IMR-90 (cell line): Measurements from ENCODE around the gene GPT2. TPM values are rescaled to one million over a fixed set of nuclear protein-coding genes. Genes with fewer than 3 reads are reported as not detected.

Experiments used
- ATAC-seq: fragments of 200-7000 bp; cut with Tn5 transposase; 2 replicates; pipeline ENCODE4 v1.9.1; 2020; ENCODE audit warnings: low read depth, mild to moderate bottlenecking, moderate library complexity
- BruUV-seq: library from RNA; stranded (reverse); fragments of 400-500 nt; replicated peaks from 2 replicates; lab custom pipeline; 2021; lab: Mats Ljungman, UMichigan
- CTCF ChIA-PET: fragments of 300-600 bp; formaldehyde crosslinking; extraction: SDS; loops from one replicate; lab custom pipeline; 2021; ENCODE audit warnings: antibody characterized with exemption; lab: Yijun Ruan, JAX
- POLR2A ChIA-PET: fragments of 300-600 bp; sonication (Branson Sonifier 250); formaldehyde crosslinking; loops from one replicate; lab custom pipeline; 2022; ENCODE audit warnings: antibody characterized with exemption; ENCODE audit not compliant: unreplicated experiment; lab: Charles Lee
- DNase-seq: peaks from one replicate; pipeline ENCODE4 v3.0.0; 2013
- H2AFZ ChIP-seq: replicated peaks from 2 replicates; pipeline ENCODE3; 2013; ENCODE audit warnings: low read length, mild to moderate bottlenecking; ENCODE audit not compliant: poor library complexity
- H2AK5ac ChIP-seq: 2 replicates; pipeline ENCODE4 v1.6.1; 2013; ENCODE audit warnings: low read depth, low read length, inconsistent platforms
- H2AK9ac ChIP-seq: replicated peaks from 2 replicates; pipeline ENCODE3; 2013; ENCODE audit warnings: mild to moderate bottlenecking, low read depth, low read length, moderate library complexity; ENCODE audit not compliant: poor library complexity
- H2BK120ac ChIP-seq: 2 replicates; pipeline ENCODE4 v1.6.1; 2013; ENCODE audit warnings: low read depth, low read length, inconsistent platforms
- H2BK15ac ChIP-seq: 3 replicates; pipeline ENCODE4 v1.6.1; 2013; ENCODE audit warnings: low read depth, low read length, inconsistent platforms
- H2BK20ac ChIP-seq: 2 replicates; pipeline ENCODE4 v1.6.1; 2013; ENCODE audit warnings: low read depth, mild to moderate bottlenecking, inconsistent platforms, low read length, moderate library complexity
- H2BK5ac ChIP-seq: 2 replicates; pipeline ENCODE4 v1.6.1; 2013; ENCODE audit warnings: mild to moderate bottlenecking, low read depth, low read length, inconsistent platforms; ENCODE audit not compliant: poor library complexity, severe bottlenecking
- H3K14ac ChIP-seq: replicated peaks from 2 replicates; pipeline ENCODE4 v1.6.1; 2013; ENCODE audit warnings: low read depth, low read length, inconsistent platforms
- H3K18ac ChIP-seq: 2 replicates; pipeline ENCODE4 v1.6.1; 2013; ENCODE audit warnings: low read depth, low read length, control low read depth
- H3K23ac ChIP-seq: 2 replicates; pipeline ENCODE4 v1.6.1; 2013; ENCODE audit warnings: low read depth, low read length, inconsistent platforms
- H3K27ac ChIP-seq: 2 replicates; pipeline ENCODE4 v1.5.1; 2013; ENCODE audit warnings: mild to moderate bottlenecking, control low read depth, low read length; ENCODE audit not compliant: insufficient read depth
- H3K27me3 ChIP-seq: 2 replicates; pipeline ENCODE4 v1.6.1; 2013; ENCODE audit warnings: low read length; ENCODE audit not compliant: control insufficient read depth, insufficient read depth
- H3K36me3 ChIP-seq: 2 replicates; pipeline ENCODE4 v1.6.1; 2013; ENCODE audit warnings: low read length, mixed read lengths; ENCODE audit not compliant: control insufficient read depth, insufficient read depth
- H3K4ac ChIP-seq: 2 replicates; pipeline ENCODE4 v1.6.1; 2013; ENCODE audit warnings: low read depth, low read length, inconsistent platforms
- H3K4me1 ChIP-seq: 2 replicates; pipeline ENCODE4 v1.6.1; 2013; ENCODE audit warnings: low read length, mixed read lengths; ENCODE audit not compliant: control insufficient read depth, insufficient read depth
- H3K4me2 ChIP-seq: 2 replicates; pipeline ENCODE4 v1.6.1; 2013; ENCODE audit warnings: low read depth, mild to moderate bottlenecking, control low read depth, low read length, moderate library complexity
- H3K4me3 ChIP-seq: 2 replicates; pipeline ENCODE4 v1.5.1; 2013; ENCODE audit warnings: low read depth, mild to moderate bottlenecking, control low read depth, low read length, moderate library complexity; ENCODE audit not compliant: insufficient read depth
- H3K56ac ChIP-seq: 2 replicates; pipeline ENCODE4 v1.6.1; 2013; ENCODE audit warnings: low read length, inconsistent platforms; ENCODE audit not compliant: insufficient read depth; ENCODE audit errors: extremely low read depth
- H3K79me1 ChIP-seq, 2 experiments: 2 replicates each; pipeline ENCODE4 v1.6.1; 2013; ENCODE audit warnings: low read length in 2 of 2, inconsistent platforms in 1 of 2, low read depth in 1 of 2
- H3K9ac ChIP-seq: 2 replicates; pipeline ENCODE4 v1.6.1; 2013; ENCODE audit warnings: low read depth, low read length, control low read depth
- H3K9me1 ChIP-seq: 2 replicates; pipeline ENCODE4 v1.6.1; 2013; ENCODE audit warnings: low read length, inconsistent platforms; ENCODE audit not compliant: insufficient read depth
- H3K9me3 ChIP-seq: 2 replicates; pipeline ENCODE4 v1.6.1; 2013; ENCODE audit warnings: low read length; ENCODE audit not compliant: control insufficient read depth, insufficient read depth
- H4K20me1 ChIP-seq: 2 replicates; pipeline ENCODE4 v1.6.1; 2013; ENCODE audit warnings: low read length, inconsistent platforms; ENCODE audit not compliant: insufficient read depth
- H4K5ac ChIP-seq: 2 replicates; pipeline ENCODE4 v1.6.1; 2013; ENCODE audit warnings: mild to moderate bottlenecking, low read depth, low read length, control low read depth
- H4K8ac ChIP-seq, 2 experiments: 2 replicates each; pipeline ENCODE4 v1.6.1; 2013; ENCODE audit warnings: low read depth in 2 of 2, low read length in 2 of 2, control low read depth in 1 of 2, inconsistent platforms in 1 of 2
- H4K91ac ChIP-seq: 2 replicates; pipeline ENCODE4 v1.6.1; 2013; ENCODE audit warnings: low read depth, low read length, inconsistent platforms; ENCODE audit not compliant: insufficient read depth
- FOS ChIP-seq: fragments of 150-350 bp; IDR thresholded peaks from 2 replicates; pipeline ENCODE4 v1.6.1; 2016; ENCODE audit warnings: low read depth, low read length
- MAFK ChIP-seq: IDR thresholded peaks from 2 replicates; pipeline ENCODE4 v1.6.1; 2012; ENCODE audit warnings: low read depth, low read length, improper control_type of control experiment
- MAZ ChIP-seq: IDR thresholded peaks from 2 replicates; pipeline ENCODE4 v1.6.1; 2012; ENCODE audit warnings: low read depth, mild to moderate bottlenecking, low read length, improper control_type of control experiment, moderate library complexity, borderline replicate concordance
- NFE2L2 ChIP-seq: fragments of 150-350 bp; IDR thresholded peaks from 2 replicates; pipeline ENCODE4 v1.6.1; 2016; ENCODE audit warnings: low read depth, mild to moderate bottlenecking, low read length
- POLR2A ChIP-seq: IDR thresholded peaks from 2 replicates; pipeline ENCODE4 v1.6.1; 2012; ENCODE audit warnings: mild to moderate bottlenecking, low read depth, low read length
- RAD21 ChIP-seq: IDR thresholded peaks from 2 replicates; pipeline ENCODE4 v1.6.1; 2012; ENCODE audit warnings: low read length, improper control_type of control experiment
- RCOR1 ChIP-seq: IDR thresholded peaks from 2 replicates; pipeline ENCODE4 v1.6.1; 2012; ENCODE audit warnings: mild to moderate bottlenecking, low read length, improper control_type of control experiment; ENCODE audit not compliant: insufficient replicate concordance
- RFX5 ChIP-seq: IDR thresholded peaks from 2 replicates; pipeline ENCODE4 v1.8.0; 2012; ENCODE audit warnings: low read depth, mild to moderate bottlenecking, low read length, moderate library complexity
- WGBS, 2 experiments: methylation state at CpG; one replicate each; pipeline versions ENCODE4 v1.1.5 to v1.1.7; 2013; ENCODE audit warnings: missing lambda C conversion rate in 2 of 2; ENCODE audit not compliant: insufficient read length in 1 of 2; ENCODE audit errors: extremely low coverage in 2 of 2; 5-methylcytosine and 5-hydroxymethylcytosine counted together
- dilution Hi-C: fragments of 300-500 bp; cut with HindIII; formaldehyde crosslinking; loops from one replicate; pipeline ENCODE4 v1.14.3; 2018; ENCODE audit warnings: low sequenced_read_pairs; ENCODE audit not compliant: unreplicated experiment
- in situ Hi-C: fragments of 300-500 bp; cut with MboI; formaldehyde crosslinking; loops from 3 replicates; pipeline ENCODE4 v1.14.3; 2019; ENCODE audit warnings: low sequenced_read_pairs, inconsistent platforms, mixed read lengths
- intact Hi-C: fragments of 100-400 bp; cut with micrococcal nuclease; formaldehyde crosslinking; loops from 2 replicates; pipeline ENCODE4 v1.10.0; 2022
- polyA plus RNA-seq, 3 experiments: library from polyadenylated mRNA; depleted of rRNA; stranded (reverse); fragments of >200 nt; gene quantifications; 2 replicates each; pipeline ENCODE4 v1.2.3, GENCODE V29; 2012; ENCODE audit warnings: low replicate concordance in 1 of 3
- total RNA-seq: library from RNA; depleted of rRNA; stranded (reverse); fragments of >200 nt; gene quantifications from 2 replicates; pipeline ENCODE4 v1.2.3, GENCODE V29; 2012
- TF ChIP-seq, protein P1 (sequence below): fragments of 150-350 bp; IDR thresholded peaks from 2 replicates; pipeline ENCODE4 v1.6.1; 2016; ENCODE audit warnings: low read depth, mild to moderate bottlenecking, low read length, moderate library complexity, borderline replicate concordance
- TF ChIP-seq, protein P2 (sequence below): fragments of 150-350 bp; IDR thresholded peaks from 2 replicates; pipeline ENCODE4 v1.6.1; 2017; ENCODE audit warnings: mild to moderate bottlenecking, antibody characterized with exemption, low read length, low read depth

Gene GPT2
- total and polyA plus RNA-seq, 2 of the 4 experiments (the other 2 are of a cell fraction), result 26.4 to 31.5 TPM

DNA sequence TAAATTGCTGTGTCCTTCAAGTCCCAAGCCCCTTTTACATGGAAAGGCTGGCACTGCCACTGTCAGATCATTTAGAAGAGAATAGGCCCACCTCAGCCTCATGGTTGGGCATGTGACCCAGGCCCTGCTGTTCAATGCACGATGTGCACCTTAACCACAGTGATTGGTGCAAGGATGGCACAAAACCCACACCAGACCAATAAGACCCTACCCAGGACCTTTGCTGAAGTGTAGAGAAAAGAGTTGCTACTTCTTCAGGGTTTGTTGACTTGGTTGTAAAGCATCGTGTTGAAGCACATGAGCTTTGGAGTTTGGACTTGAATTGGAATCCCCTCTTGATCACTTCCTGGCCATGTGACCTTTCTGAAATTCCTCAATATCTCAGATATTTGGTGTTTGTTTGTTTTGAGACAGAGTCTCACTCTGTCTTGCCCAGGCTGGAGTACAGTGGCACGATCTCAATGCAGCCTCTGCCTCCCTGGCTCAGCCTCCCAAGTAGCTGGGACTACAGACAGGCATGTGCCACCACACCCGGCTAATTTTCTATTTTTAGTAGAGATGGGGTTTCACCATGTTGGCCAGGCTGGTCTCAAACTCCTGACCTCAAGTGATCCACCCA, 64.5 kb downstream of the GPT2 start:
- no peak overlapping the region for H3K27ac ChIP-seq
- no peak overlapping the region for H3K4ac ChIP-seq
- no peak overlapping the region for H3K56ac ChIP-seq
- ChIA-PET CTCF (interaction anchor here (0.8 to 1.4 kb wide), 4 partner anchors 8 to 193 kb away, joined by 3 to 4 read pairs (median 3); no protein-coding TSS in a partner anchor), POLR2A (no interaction called here)
- H4K5ac ChIP-seq, result no peak overlapping the region
- no TSS peak for BruUV-seq
- DNase-seq (no peak), ATAC-seq (no peak)
- H4K8ac ChIP-seq, result no peak overlapping the region
- no peaks in the 10 kb centered on the region for H3K4me1 ChIP-seq
- H2BK20ac ChIP-seq, result no peak overlapping the region
- H2BK15ac ChIP-seq, result no peak overlapping the region
- no peak overlapping the region for H3K18ac ChIP-seq
- no peak overlapping the region for H3K23ac ChIP-seq
- TF ChIP-seq, protein P1, sequence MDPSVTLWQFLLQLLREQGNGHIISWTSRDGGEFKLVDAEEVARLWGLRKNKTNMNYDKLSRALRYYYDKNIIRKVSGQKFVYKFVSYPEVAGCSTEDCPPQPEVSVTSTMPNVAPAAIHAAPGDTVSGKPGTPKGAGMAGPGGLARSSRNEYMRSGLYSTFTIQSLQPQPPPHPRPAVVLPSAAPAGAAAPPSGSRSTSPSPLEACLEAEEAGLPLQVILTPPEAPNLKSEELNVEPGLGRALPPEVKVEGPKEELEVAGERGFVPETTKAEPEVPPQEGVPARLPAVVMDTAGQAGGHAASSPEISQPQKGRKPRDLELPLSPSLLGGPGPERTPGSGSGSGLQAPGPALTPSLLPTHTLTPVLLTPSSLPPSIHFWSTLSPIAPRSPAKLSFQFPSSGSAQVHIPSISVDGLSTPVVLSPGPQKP, result no peak
- TF ChIP-seq FOS (no peak), POLR2A (no peak), RFX5 (no peak), MAFK (no peak), MAZ (no peak), RCOR1 (no peak), NFE2L2 (no peak), RAD21 (no peak)
- TF ChIP-seq, protein P2, sequence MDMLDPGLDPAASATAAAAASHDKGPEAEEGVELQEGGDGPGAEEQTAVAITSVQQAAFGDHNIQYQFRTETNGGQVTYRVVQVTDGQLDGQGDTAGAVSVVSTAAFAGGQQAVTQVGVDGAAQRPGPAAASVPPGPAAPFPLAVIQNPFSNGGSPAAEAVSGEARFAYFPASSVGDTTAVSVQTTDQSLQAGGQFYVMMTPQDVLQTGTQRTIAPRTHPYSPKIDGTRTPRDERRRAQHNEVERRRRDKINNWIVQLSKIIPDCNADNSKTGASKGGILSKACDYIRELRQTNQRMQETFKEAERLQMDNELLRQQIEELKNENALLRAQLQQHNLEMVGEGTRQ, result no peak
- no peaks in the 10 kb centered on the region for H3K79me1 ChIP-seq
- no peak overlapping the region for H3K14ac ChIP-seq
- H2BK120ac ChIP-seq, result no peak overlapping the region
- H3K27me3 ChIP-seq, result no peaks in the 10 kb centered on the region
- no peak overlapping the region for H2AFZ ChIP-seq
- dilution Hi-C loops (no loop called here), in situ Hi-C loops (loop anchor here (5.0 kb wide), 1 partner anchor 1214 kb away; no protein-coding TSS in a partner anchor), intact Hi-C loops (loop anchor here (2.0 kb wide), 2 partner anchors 194 to 1682 kb away; partner anchors contain the start of gene NETO2)
- whole genome bisulfite sequencing, 2 experiments, result no CpG with 5 or more reads among the region's 4 CpGs
- no peak overlapping the region for H2BK5ac ChIP-seq
- H3K9ac ChIP-seq, result no peak overlapping the region
- no peak overlapping the region for H2AK5ac ChIP-seq
- H3K9me3 ChIP-seq, result no peaks in the 10 kb centered on the region
- H3K4me2 ChIP-seq, result no peak overlapping the region
- no peak overlapping the region for H4K91ac ChIP-seq
- H2AK9ac ChIP-seq, result no peak overlapping the region
- no peak overlapping the region for H3K4me3 ChIP-seq
- H3K9me1 ChIP-seq, result no peaks in the 10 kb centered on the region
- no peaks in the 10 kb centered on the region for H3K36me3 ChIP-seq
- no peaks in the 10 kb centered on the region for H4K20me1 ChIP-seq
